DND-41 (cell line): Measurements from ENCODE around the gene KAZN.

Experiments used
- CTCF ChIP-seq: IDR thresholded peaks from 2 replicates; pipeline ENCODE4 v1.5.1; 2012; ENCODE audit warnings: borderline replicate concordance, low read length, moderate library complexity, mild to moderate bottlenecking; ENCODE audit not compliant: poor library complexity, severe bottlenecking; ENCODE audit errors: extremely low read depth
- EZH2 ChIP-seq: IDR thresholded peaks from 3 replicates; pipeline ENCODE4 v1.6.1; 2012; ENCODE audit warnings: borderline replicate concordance, low read depth, mild to moderate bottlenecking, moderate library complexity, low read length, inconsistent platforms; ENCODE audit not compliant: severe bottlenecking

GRCh38 chr1:15090373-15090772, 491.9 kb downstream of the KAZN start:
- TF ChIP-seq CTCF (no peak), EZH2 (no peak)
